Gastroesophageal sphincter (tissue), 3 donors: ENCODE data around the gene WDR82.

ENCODE experiments used
- CTCF ChIP-seq, 4 experiments: fragments of 200-600 bp in 2 of 4; fragments of 450-650 bp in 2 of 4; sonication (generic) in 1 of 4; IDR thresholded peaks; one replicate each; pipeline ENCODE4 v1.5.1; 2017 to 2019; ENCODE audit warnings: antibody characterized with exemption in 4 of 4, mild to moderate bottlenecking in 2 of 4, moderate library complexity in 2 of 4
- EP300 ChIP-seq: sonication (generic); formaldehyde crosslinking; IDR thresholded peaks from one replicate; pipeline ENCODE4 v1.6.1; 2017; ENCODE audit warnings: antibody characterized with exemption, mild to moderate bottlenecking
- POLR2A ChIP-seq, 2 donors: fragments of 450-650 bp; IDR thresholded peaks; one replicate each; pipeline ENCODE4 v1.6.1; 2017; ENCODE audit warnings: antibody characterized with exemption in 2 of 2, mild to moderate bottlenecking in 2 of 2, moderate library complexity in 1 of 2
- POLR2AphosphoS5 ChIP-seq: sonication (generic); formaldehyde crosslinking; IDR thresholded peaks from one replicate; pipeline ENCODE4 v1.6.1; 2017; ENCODE audit warnings: antibody characterized with exemption

DNA sequence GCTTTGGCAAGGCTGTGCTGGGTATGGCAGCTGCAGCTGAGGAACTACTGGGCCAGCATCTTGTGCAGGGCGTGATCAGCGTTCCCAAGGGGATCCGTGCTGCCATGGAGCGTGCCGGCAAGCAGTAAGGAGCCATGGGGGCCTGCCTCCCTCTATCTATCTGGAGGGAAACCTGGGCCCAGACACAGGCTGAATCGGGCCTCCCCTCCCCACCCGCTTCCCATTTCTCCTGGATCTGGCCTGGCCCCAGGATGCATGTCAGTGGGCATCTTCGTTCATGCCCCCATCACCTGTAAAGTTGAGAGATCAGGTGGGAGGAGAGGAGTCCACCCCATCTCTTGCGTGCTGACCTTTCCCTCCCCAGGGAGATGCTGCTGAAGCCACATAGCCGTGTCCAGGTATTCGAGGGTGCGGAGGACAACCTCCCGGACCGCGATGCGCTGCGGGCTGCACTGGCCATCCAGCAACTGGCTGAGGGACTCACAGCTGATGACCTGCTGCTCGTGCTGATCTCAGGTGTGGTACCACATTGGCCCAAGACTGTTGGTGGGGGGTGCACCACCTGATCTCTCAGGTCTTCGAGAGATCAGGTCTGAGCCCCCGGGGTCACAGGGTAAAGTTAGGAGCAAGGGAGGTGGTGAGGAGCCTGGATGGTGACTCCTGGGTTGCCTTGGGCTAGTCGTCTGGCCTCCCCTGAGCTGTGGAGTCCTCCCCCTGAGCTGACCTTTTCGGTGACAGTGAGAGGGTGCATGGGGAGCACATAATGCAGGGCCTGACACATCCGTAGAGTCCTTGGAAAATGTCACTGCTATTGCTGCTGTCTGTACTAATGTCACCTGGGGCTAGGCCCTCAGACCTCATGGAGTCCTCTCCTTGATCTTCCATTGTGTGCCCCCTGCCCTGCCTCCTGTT lies 12.4 kb upstream of the WDR82 start:
- TF ChIP-seq POLR2A (IDR thresholded peaks at IDR 0.05) (no peak), CTCF (IDR thresholded peaks at IDR 0.05) (no peak), POLR2AphosphoS5 (no peak), EP300 (no peak)
